IMR-90 (cell line): ENCODE results near the gene PARP14. TPM values are rescaled to one million over a fixed set of nuclear protein-coding genes. Genes with fewer than 3 reads are reported as not detected.
"Not testable (repeated sequence)": the region's sequence is repeated elsewhere in the genome, so short reads cannot be mapped to it uniquely, and the experiment has no call there.

Source experiments
- ATAC-seq: fragments of 200-7000 bp; cut with Tn5 transposase; 2 replicates; pipeline ENCODE4 v1.9.1; 2020; ENCODE audit warnings: low read depth, mild to moderate bottlenecking, moderate library complexity
- BruUV-seq: library from RNA; stranded (reverse); fragments of 400-500 nt; replicated peaks from 2 replicates; lab custom pipeline; 2021; lab: Mats Ljungman, UMichigan
- CTCF ChIA-PET: fragments of 300-600 bp; formaldehyde crosslinking; extraction: SDS; loops from one replicate; lab custom pipeline; 2021; ENCODE audit warnings: antibody characterized with exemption; lab: Yijun Ruan, JAX
- POLR2A ChIA-PET: fragments of 300-600 bp; sonication (Branson Sonifier 250); formaldehyde crosslinking; loops from one replicate; lab custom pipeline; 2022; ENCODE audit warnings: antibody characterized with exemption; ENCODE audit not compliant: unreplicated experiment; lab: Charles Lee
- DNase-seq: peaks from one replicate; pipeline ENCODE4 v3.0.0; 2013
- H2AFZ ChIP-seq: replicated peaks from 2 replicates; pipeline ENCODE3; 2013; ENCODE audit warnings: low read length, mild to moderate bottlenecking; ENCODE audit not compliant: poor library complexity
- H2AK5ac ChIP-seq: 2 replicates; pipeline ENCODE4 v1.6.1; 2013; ENCODE audit warnings: low read depth, low read length, inconsistent platforms
- H2AK9ac ChIP-seq: replicated peaks from 2 replicates; pipeline ENCODE3; 2013; ENCODE audit warnings: mild to moderate bottlenecking, low read depth, low read length, moderate library complexity; ENCODE audit not compliant: poor library complexity
- H2BK120ac ChIP-seq: 2 replicates; pipeline ENCODE4 v1.6.1; 2013; ENCODE audit warnings: low read depth, low read length, inconsistent platforms
- H2BK15ac ChIP-seq: 3 replicates; pipeline ENCODE4 v1.6.1; 2013; ENCODE audit warnings: low read depth, low read length, inconsistent platforms
- H2BK20ac ChIP-seq: 2 replicates; pipeline ENCODE4 v1.6.1; 2013; ENCODE audit warnings: low read depth, mild to moderate bottlenecking, inconsistent platforms, low read length, moderate library complexity
- H2BK5ac ChIP-seq: 2 replicates; pipeline ENCODE4 v1.6.1; 2013; ENCODE audit warnings: mild to moderate bottlenecking, low read depth, low read length, inconsistent platforms; ENCODE audit not compliant: poor library complexity, severe bottlenecking
- H3K14ac ChIP-seq: replicated peaks from 2 replicates; pipeline ENCODE4 v1.6.1; 2013; ENCODE audit warnings: low read depth, low read length, inconsistent platforms
- H3K18ac ChIP-seq: 2 replicates; pipeline ENCODE4 v1.6.1; 2013; ENCODE audit warnings: low read depth, low read length, control low read depth
- H3K23ac ChIP-seq: 2 replicates; pipeline ENCODE4 v1.6.1; 2013; ENCODE audit warnings: low read depth, low read length, inconsistent platforms
- H3K27ac ChIP-seq: 2 replicates; pipeline ENCODE4 v1.5.1; 2013; ENCODE audit warnings: mild to moderate bottlenecking, control low read depth, low read length; ENCODE audit not compliant: insufficient read depth
- H3K27me3 ChIP-seq: 2 replicates; pipeline ENCODE4 v1.6.1; 2013; ENCODE audit warnings: low read length; ENCODE audit not compliant: control insufficient read depth, insufficient read depth
- H3K36me3 ChIP-seq: 2 replicates; pipeline ENCODE4 v1.6.1; 2013; ENCODE audit warnings: low read length, mixed read lengths; ENCODE audit not compliant: control insufficient read depth, insufficient read depth
- H3K4ac ChIP-seq: 2 replicates; pipeline ENCODE4 v1.6.1; 2013; ENCODE audit warnings: low read depth, low read length, inconsistent platforms
- H3K4me1 ChIP-seq: 2 replicates; pipeline ENCODE4 v1.6.1; 2013; ENCODE audit warnings: low read length, mixed read lengths; ENCODE audit not compliant: control insufficient read depth, insufficient read depth
- H3K4me2 ChIP-seq: 2 replicates; pipeline ENCODE4 v1.6.1; 2013; ENCODE audit warnings: low read depth, mild to moderate bottlenecking, control low read depth, low read length, moderate library complexity
- H3K4me3 ChIP-seq: 2 replicates; pipeline ENCODE4 v1.5.1; 2013; ENCODE audit warnings: low read depth, mild to moderate bottlenecking, control low read depth, low read length, moderate library complexity; ENCODE audit not compliant: insufficient read depth
- H3K56ac ChIP-seq: 2 replicates; pipeline ENCODE4 v1.6.1; 2013; ENCODE audit warnings: low read length, inconsistent platforms; ENCODE audit not compliant: insufficient read depth; ENCODE audit errors: extremely low read depth
- H3K79me1 ChIP-seq, 2 experiments: 2 replicates each; pipeline ENCODE4 v1.6.1; 2013; ENCODE audit warnings: low read length in 2 of 2, inconsistent platforms in 1 of 2, low read depth in 1 of 2
- H3K9ac ChIP-seq: 2 replicates; pipeline ENCODE4 v1.6.1; 2013; ENCODE audit warnings: low read depth, low read length, control low read depth
- H3K9me1 ChIP-seq: 2 replicates; pipeline ENCODE4 v1.6.1; 2013; ENCODE audit warnings: low read length, inconsistent platforms; ENCODE audit not compliant: insufficient read depth
- H3K9me3 ChIP-seq: 2 replicates; pipeline ENCODE4 v1.6.1; 2013; ENCODE audit warnings: low read length; ENCODE audit not compliant: control insufficient read depth, insufficient read depth
- H4K20me1 ChIP-seq: 2 replicates; pipeline ENCODE4 v1.6.1; 2013; ENCODE audit warnings: low read length, inconsistent platforms; ENCODE audit not compliant: insufficient read depth
- H4K5ac ChIP-seq: 2 replicates; pipeline ENCODE4 v1.6.1; 2013; ENCODE audit warnings: mild to moderate bottlenecking, low read depth, low read length, control low read depth
- H4K8ac ChIP-seq, 2 experiments: 2 replicates each; pipeline ENCODE4 v1.6.1; 2013; ENCODE audit warnings: low read depth in 2 of 2, low read length in 2 of 2, control low read depth in 1 of 2, inconsistent platforms in 1 of 2
- H4K91ac ChIP-seq: 2 replicates; pipeline ENCODE4 v1.6.1; 2013; ENCODE audit warnings: low read depth, low read length, inconsistent platforms; ENCODE audit not compliant: insufficient read depth
- WGBS, 2 experiments: methylation state at CpG; one replicate each; pipeline versions ENCODE4 v1.1.5 to v1.1.7; 2013; ENCODE audit warnings: missing lambda C conversion rate in 2 of 2; ENCODE audit not compliant: insufficient read length in 1 of 2; ENCODE audit errors: extremely low coverage in 2 of 2; 5-methylcytosine and 5-hydroxymethylcytosine counted together
- dilution Hi-C: fragments of 300-500 bp; cut with HindIII; formaldehyde crosslinking; loops from one replicate; pipeline ENCODE4 v1.14.3; 2018; ENCODE audit warnings: low sequenced_read_pairs; ENCODE audit not compliant: unreplicated experiment
- in situ Hi-C: fragments of 300-500 bp; cut with MboI; formaldehyde crosslinking; loops from 3 replicates; pipeline ENCODE4 v1.14.3; 2019; ENCODE audit warnings: low sequenced_read_pairs, inconsistent platforms, mixed read lengths
- intact Hi-C: fragments of 100-400 bp; cut with micrococcal nuclease; formaldehyde crosslinking; loops from 2 replicates; pipeline ENCODE4 v1.10.0; 2022
- polyA plus RNA-seq, 3 experiments: library from polyadenylated mRNA; depleted of rRNA; stranded (reverse); fragments of >200 nt; gene quantifications; 2 replicates each; pipeline ENCODE4 v1.2.3, GENCODE V29; 2012; ENCODE audit warnings: low replicate concordance in 1 of 3
- total RNA-seq: library from RNA; depleted of rRNA; stranded (reverse); fragments of >200 nt; gene quantifications from 2 replicates; pipeline ENCODE4 v1.2.3, GENCODE V29; 2012

The PARP14 gene
- total and polyA plus RNA-seq, 2 of the 4 experiments (the other 2 are of a cell fraction) = 9.3 to 23.1 TPM

- H3K9ac ChIP-seq, H3K18ac ChIP-seq, in situ Hi-C loops, intact Hi-C loops, H2BK15ac ChIP-seq, H4K20me1 ChIP-seq, H3K56ac ChIP-seq, H2BK5ac ChIP-seq, H3K9me3 ChIP-seq, H2AK5ac ChIP-seq, ATAC-seq, H3K4me3 ChIP-seq, CTCF ChIA-PET, H3K4ac ChIP-seq, H2BK20ac ChIP-seq, H2AFZ ChIP-seq, H3K27ac ChIP-seq, H3K9me1 ChIP-seq, H2AK9ac ChIP-seq, DNase-seq, H3K4me1 ChIP-seq, H3K14ac ChIP-seq, H2BK120ac ChIP-seq, H4K91ac ChIP-seq, POLR2A ChIA-PET, H3K79me1 ChIP-seq, H4K8ac ChIP-seq, H3K23ac ChIP-seq, H4K5ac ChIP-seq, dilution Hi-C loops, H3K4me2 ChIP-seq, BruUV-seq, H3K27me3 ChIP-seq: not testable (repeated sequence)
- no CpG with 5 or more reads among the region's 1 CpG for WGBS, 2 experiments
- H3K36me3 ChIP-seq = peaks cover 18% of the 10 kb centered on the region
Observed at GRCh38 chr3:122710616-122711251, 30.1 kb downstream of the PARP14 start.
